ENCODE measurements around the gene PRKCQ.
A peak's percentile ranks its signal among the peaks of the same experiment; 100 is the strongest.

The PRKCQ gene

GRCh38 chr10:6410830-6411229 lies 169.2 kb downstream of the PRKCQ start:
- Mint-ChIP-seq H3K4me3 (peak overlapping the region; percentile 71), H3K27me3 (no peaks in the 10 kb centered on the region), H3K9me3 (no peaks in the 10 kb centered on the region), H3K27ac (ENCODE audit: low read depth) (peak overlapping the region; percentile 95), H3K36me3 (ENCODE audit: insufficient read depth) (peaks cover 4% of the 10 kb centered on the region), H3K4me1 (peaks cover 18% of the 10 kb centered on the region)
- DNase-seq (ENCODE audit: low spot score in 2 of 2) (no peak), ATAC-seq (replicated peaks; ENCODE audit: extremely low read depth, poor library complexity, severe bottlenecking) (no peak)

GRCh38 chr10:6409971-6410643 lies 170.0 kb downstream of the PRKCQ start:
- peak overlapping the region; percentile 95 for H3K27ac Mint-ChIP-seq (ENCODE audit: low read depth)
- H3K36me3 Mint-ChIP-seq (ENCODE audit: insufficient read depth), result peaks cover 6% of the 10 kb centered on the region
- peaks cover 18% of the 10 kb centered on the region for H3K4me1 Mint-ChIP-seq
- peak overlapping the region; percentile 71 for H3K4me3 Mint-ChIP-seq
- no peaks in the 10 kb centered on the region for H3K9me3 Mint-ChIP-seq
- ATAC-seq (replicated peaks; ENCODE audit: extremely low read depth, poor library complexity, severe bottlenecking) (peak; percentile 98), DNase-seq (ENCODE audit: low spot score in 2 of 2) (peak in 1 of 2 donors; percentile 44)
- no peaks in the 10 kb centered on the region for H3K27me3 Mint-ChIP-seq

- H3K27me3 Mint-ChIP-seq, result no peaks in the 10 kb centered on the region
- ATAC-seq (replicated peaks; ENCODE audit: extremely low read depth, poor library complexity, severe bottlenecking), result no peak
- DNase-seq (ENCODE audit: low spot score in 2 of 2), result no peak
- no peak overlapping the region for H3K4me3 Mint-ChIP-seq
- H3K27ac Mint-ChIP-seq (ENCODE audit: low read depth), result peak overlapping the region; percentile 47
- peaks cover 9% of the 10 kb centered on the region for H3K36me3 Mint-ChIP-seq (ENCODE audit: insufficient read depth)
- H3K9me3 Mint-ChIP-seq, result no peaks in the 10 kb centered on the region
- H3K4me1 Mint-ChIP-seq, result peaks cover 18% of the 10 kb centered on the region
Observed at GRCh38 chr10:6408799-6409198, 171.3 kb downstream of the PRKCQ start.

GRCh38 chr10:6407034-6407721 lies 172.9 kb downstream of the PRKCQ start:
- DNase-seq (ENCODE audit: low spot score in 2 of 2), result no peak

GRCh38 chr10:6406220-6407033 lies 173.6 kb downstream of the PRKCQ start:
- Mint-ChIP-seq H3K27ac (ENCODE audit: low read depth) (no peak overlapping the region), H3K4me3 (no peak overlapping the region), H3K9me3 (no peaks in the 10 kb centered on the region), H3K36me3 (ENCODE audit: insufficient read depth) (peaks cover 9% of the 10 kb centered on the region), H3K4me1 (peaks cover 27% of the 10 kb centered on the region), H3K27me3 (no peaks in the 10 kb centered on the region)
- DNase-seq (ENCODE audit: low spot score in 2 of 2) (no peak), ATAC-seq (replicated peaks; ENCODE audit: extremely low read depth, poor library complexity, severe bottlenecking) (no peak)

More at GRCh38 chr10:6407034-6407721, 172.9 kb downstream of the PRKCQ start:
- Mint-ChIP-seq H3K27me3 (no peaks in the 10 kb centered on the region), H3K27ac (ENCODE audit: low read depth) (no peak overlapping the region), H3K9me3 (no peaks in the 10 kb centered on the region), H3K4me3 (no peak overlapping the region), H3K4me1 (peaks cover 20% of the 10 kb centered on the region), H3K36me3 (ENCODE audit: insufficient read depth) (peaks cover 9% of the 10 kb centered on the region)
- no peak for ATAC-seq (replicated peaks; ENCODE audit: extremely low read depth, poor library complexity, severe bottlenecking)

GRCh38 chr10:6405713-6406112 lies 174.4 kb downstream of the PRKCQ start:
- H3K4me1 Mint-ChIP-seq, result peaks cover 27% of the 10 kb centered on the region
- ATAC-seq (replicated peaks; ENCODE audit: extremely low read depth, poor library complexity, severe bottlenecking) (no peak), DNase-seq (ENCODE audit: low spot score in 2 of 2) (no peak)
- H3K27ac Mint-ChIP-seq (ENCODE audit: low read depth), result no peak overlapping the region
- no peaks in the 10 kb centered on the region for H3K9me3 Mint-ChIP-seq
- H3K36me3 Mint-ChIP-seq (ENCODE audit: insufficient read depth), result peaks cover 9% of the 10 kb centered on the region
- no peak overlapping the region for H3K4me3 Mint-ChIP-seq
- H3K27me3 Mint-ChIP-seq, result no peaks in the 10 kb centered on the region

GRCh38 chr10:6404127-6405072 lies 175.7 kb downstream of the PRKCQ start:
- H3K4me1 Mint-ChIP-seq, result peaks cover 15% of the 10 kb centered on the region
- DNase-seq (ENCODE audit: low spot score in 2 of 2), result no peak
- ATAC-seq (replicated peaks; ENCODE audit: extremely low read depth, poor library complexity, severe bottlenecking), result no peak
- H3K4me3 Mint-ChIP-seq, result no peak overlapping the region
- H3K9me3 Mint-ChIP-seq, result no peaks in the 10 kb centered on the region
- H3K36me3 Mint-ChIP-seq (ENCODE audit: insufficient read depth), result peaks cover 5% of the 10 kb centered on the region
- peak overlapping the region; percentile 79 for H3K27ac Mint-ChIP-seq (ENCODE audit: low read depth)
- H3K27me3 Mint-ChIP-seq, result no peaks in the 10 kb centered on the region

GRCh38 chr10:6402960-6403359 lies 177.1 kb downstream of the PRKCQ start:
- Mint-ChIP-seq H3K36me3 (ENCODE audit: insufficient read depth) (peaks cover 9% of the 10 kb centered on the region), H3K4me1 (peaks cover 9% of the 10 kb centered on the region), H3K27ac (ENCODE audit: low read depth) (no peak overlapping the region), H3K9me3 (no peaks in the 10 kb centered on the region), H3K27me3 (no peaks in the 10 kb centered on the region), H3K4me3 (no peak overlapping the region)
- no peak for DNase-seq (ENCODE audit: low spot score in 2 of 2)
- no peak for ATAC-seq (replicated peaks; ENCODE audit: extremely low read depth, poor library complexity, severe bottlenecking)

- Mint-ChIP-seq H3K27ac (ENCODE audit: low read depth) (no peak overlapping the region), H3K4me3 (no peak overlapping the region), H3K36me3 (ENCODE audit: insufficient read depth) (peaks cover 9% of the 10 kb centered on the region), H3K9me3 (no peaks in the 10 kb centered on the region), H3K4me1 (peaks cover 9% of the 10 kb centered on the region), H3K27me3 (no peaks in the 10 kb centered on the region)
- no peak for DNase-seq (ENCODE audit: low spot score in 2 of 2)
- no peak for ATAC-seq (replicated peaks; ENCODE audit: extremely low read depth, poor library complexity, severe bottlenecking)
Observed at GRCh38 chr10:6402349-6402709, 177.7 kb downstream of the PRKCQ start.

- peak; percentile 33 to 48 for DNase-seq (ENCODE audit: low spot score in 2 of 2)
- ATAC-seq (replicated peaks; ENCODE audit: extremely low read depth, poor library complexity, severe bottlenecking), result peak; percentile 71
- Mint-ChIP-seq H3K36me3 (ENCODE audit: insufficient read depth) (peaks cover 9% of the 10 kb centered on the region), H3K27me3 (no peaks in the 10 kb centered on the region), H3K27ac (ENCODE audit: low read depth) (peak overlapping the region; percentile 3), H3K9me3 (no peaks in the 10 kb centered on the region), H3K4me3 (no peak overlapping the region), H3K4me1 (peaks cover 9% of the 10 kb centered on the region)
Observed at GRCh38 chr10:6401558-6402348, 178.3 kb downstream of the PRKCQ start.

- ATAC-seq (replicated peaks; ENCODE audit: extremely low read depth, poor library complexity, severe bottlenecking) (no peak), DNase-seq (ENCODE audit: low spot score in 2 of 2) (no peak)
- Mint-ChIP-seq H3K4me3 (no peak overlapping the region), H3K9me3 (no peaks in the 10 kb centered on the region), H3K36me3 (ENCODE audit: insufficient read depth) (peaks cover 9% of the 10 kb centered on the region), H3K27me3 (no peaks in the 10 kb centered on the region), H3K27ac (ENCODE audit: low read depth) (no peak overlapping the region), H3K4me1 (peaks cover 9% of the 10 kb centered on the region)
Observed at GRCh38 chr10:6400821-6401465, 179.1 kb downstream of the PRKCQ start.
